HEK293 (cell line): Measurements from ENCODE around the gene LMF1.

ENCODE experiments used
- CTCF ChIP-seq: fragments of 450-650 bp; formaldehyde crosslinking; IDR thresholded peaks from 2 replicates; pipeline ENCODE4 v1.5.1; 2016; ENCODE audit warnings: missing biosample characterization, missing genetic modification characterization
- PATZ1 ChIP-seq: fragments of 450-650 bp; formaldehyde crosslinking; IDR thresholded peaks from 2 replicates; pipeline ENCODE4 v1.5.1; 2016; ENCODE audit warnings: missing biosample characterization, missing genetic modification characterization
- ZBTB1 ChIP-seq: fragments of 450-650 bp; formaldehyde crosslinking; IDR thresholded peaks from 2 replicates; pipeline ENCODE4 v1.5.1; 2016; ENCODE audit warnings: missing biosample characterization, missing genetic modification characterization
- ZNF274 ChIP-seq, 2 experiments: fragments of 200-500 bp in 1 of 2; fragments of 450-650 bp in 1 of 2; sonication (Bioruptor generic) in 1 of 2; formaldehyde crosslinking in 1 of 2; IDR thresholded peaks; 2 replicates each; pipeline versions ENCODE4 v1.5.1 to v1.6.1; 2014 to 2016; ENCODE audit warnings: borderline replicate concordance in 1 of 2, inconsistent platforms in 1 of 2, low read length in 1 of 2, missing biosample characterization in 1 of 2, missing genetic modification characterization in 1 of 2
- ZNF561 ChIP-seq: fragments of 450-650 bp; IDR thresholded peaks from 2 replicates; pipeline ENCODE4 v1.5.1; 2018; ENCODE audit warnings: missing biosample characterization, missing genetic modification characterization, borderline replicate concordance
- ZNF837 ChIP-seq: fragments of 450-650 bp; formaldehyde crosslinking; IDR thresholded peaks from 2 replicates; pipeline ENCODE4 v1.5.1; 2016; ENCODE audit warnings: missing biosample characterization, missing genetic modification characterization
- TF ChIP-seq, protein P1 (sequence below): fragments of 450-650 bp; formaldehyde crosslinking; IDR thresholded peaks from 2 replicates; pipeline ENCODE4 v1.5.1; 2016; ENCODE audit warnings: missing biosample characterization, missing genetic modification characterization, borderline replicate concordance

DNA sequence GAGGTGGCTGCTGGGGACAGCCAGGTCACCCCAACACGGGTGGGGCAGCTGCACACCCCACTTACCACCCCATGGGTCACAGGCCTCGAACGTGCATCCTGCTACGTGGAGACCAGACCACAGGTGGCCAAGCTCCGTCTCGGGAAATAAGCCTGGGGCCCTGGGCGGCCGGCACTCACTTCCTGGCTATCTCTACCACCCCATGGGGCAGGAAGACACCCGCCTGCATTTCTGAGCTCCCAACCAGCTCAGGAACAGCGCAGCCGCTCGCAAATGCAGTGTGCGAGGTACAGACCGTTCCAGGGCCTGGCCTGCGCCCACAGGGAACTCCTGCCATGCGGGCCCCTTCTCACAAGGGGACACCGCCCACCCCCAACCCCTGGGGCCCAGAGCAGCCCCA, 165.3 kb downstream of the LMF1 start:
- TF ChIP-seq CTCF (tag by site-specific recombination) (no peak), ZNF837 (tag by site-specific recombination) (no peak), ZNF561 (no peak), ZBTB1 (tag by site-specific recombination) (no peak), PATZ1 (tag by site-specific recombination) (no peak), ZNF274 (IDR thresholded peaks at IDR 0.05; ENCODE audit: low read length) (no peak), ZNF274 (tag by site-specific recombination; IDR thresholded peaks at IDR 0.05; ENCODE audit: borderline replicate concordance) (no peak)
- TF ChIP-seq, protein P1, sequence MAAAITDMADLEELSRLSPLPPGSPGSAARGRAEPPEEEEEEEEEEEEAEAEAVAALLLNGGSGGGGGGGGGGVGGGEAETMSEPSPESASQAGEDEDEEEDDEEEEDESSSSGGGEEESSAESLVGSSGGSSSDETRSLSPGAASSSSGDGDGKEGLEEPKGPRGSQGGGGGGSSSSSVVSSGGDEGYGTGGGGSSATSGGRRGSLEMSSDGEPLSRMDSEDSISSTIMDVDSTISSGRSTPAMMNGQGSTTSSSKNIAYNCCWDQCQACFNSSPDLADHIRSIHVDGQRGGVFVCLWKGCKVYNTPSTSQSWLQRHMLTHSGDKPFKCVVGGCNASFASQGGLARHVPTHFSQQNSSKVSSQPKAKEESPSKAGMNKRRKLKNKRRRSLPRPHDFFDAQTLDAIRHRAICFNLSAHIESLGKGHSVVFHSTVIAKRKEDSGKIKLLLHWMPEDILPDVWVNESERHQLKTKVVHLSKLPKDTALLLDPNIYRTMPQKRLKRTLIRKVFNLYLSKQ (tag by site-specific recombination), result no peak
